WERI-Rb-1 (cell line): ENCODE data around the gene ZER1.

Experiments
- DNase-seq: peaks from one replicate; pipeline ENCODE4 v3.0.0-alpha.2; 2020
- H3K27ac ChIP-seq: fragments of 250-450 bp; sonication (Bioruptor Pico); 2 replicates; pipeline ENCODE4 v1.5.1; 2020; ENCODE audit warnings: mild to moderate bottlenecking, moderate library complexity
- H3K27me3 ChIP-seq: fragments of 250-450 bp; sonication (Bioruptor Pico); 2 replicates; pipeline ENCODE4 v1.5.1; 2021; ENCODE audit warnings: mild to moderate bottlenecking, low read depth, moderate library complexity; ENCODE audit not compliant: insufficient read depth, severe bottlenecking
- H3K36me3 ChIP-seq: fragments of 250-450 bp; sonication (Bioruptor Pico); 2 replicates; pipeline ENCODE4 v1.5.1; 2020; ENCODE audit warnings: mild to moderate bottlenecking, moderate library complexity
- H3K4me3 ChIP-seq: 2 replicates; pipeline ENCODE4 v1.5.1; 2011; ENCODE audit warnings: low read depth, mild to moderate bottlenecking, control low read depth, low read length
- H3K9me3 ChIP-seq: fragments of 250-450 bp; sonication (Bioruptor Pico); 2 replicates; pipeline ENCODE4 v1.5.1; 2021; ENCODE audit warnings: mild to moderate bottlenecking, moderate library complexity; ENCODE audit not compliant: severe bottlenecking
- TF ChIP-seq, protein P1 (sequence below): IDR thresholded peaks from 2 replicates; pipeline ENCODE4 v1.5.1; 2011; ENCODE audit warnings: low read depth, mild to moderate bottlenecking, control low read depth, inconsistent platforms, low read length

The ZER1 gene

DNA sequence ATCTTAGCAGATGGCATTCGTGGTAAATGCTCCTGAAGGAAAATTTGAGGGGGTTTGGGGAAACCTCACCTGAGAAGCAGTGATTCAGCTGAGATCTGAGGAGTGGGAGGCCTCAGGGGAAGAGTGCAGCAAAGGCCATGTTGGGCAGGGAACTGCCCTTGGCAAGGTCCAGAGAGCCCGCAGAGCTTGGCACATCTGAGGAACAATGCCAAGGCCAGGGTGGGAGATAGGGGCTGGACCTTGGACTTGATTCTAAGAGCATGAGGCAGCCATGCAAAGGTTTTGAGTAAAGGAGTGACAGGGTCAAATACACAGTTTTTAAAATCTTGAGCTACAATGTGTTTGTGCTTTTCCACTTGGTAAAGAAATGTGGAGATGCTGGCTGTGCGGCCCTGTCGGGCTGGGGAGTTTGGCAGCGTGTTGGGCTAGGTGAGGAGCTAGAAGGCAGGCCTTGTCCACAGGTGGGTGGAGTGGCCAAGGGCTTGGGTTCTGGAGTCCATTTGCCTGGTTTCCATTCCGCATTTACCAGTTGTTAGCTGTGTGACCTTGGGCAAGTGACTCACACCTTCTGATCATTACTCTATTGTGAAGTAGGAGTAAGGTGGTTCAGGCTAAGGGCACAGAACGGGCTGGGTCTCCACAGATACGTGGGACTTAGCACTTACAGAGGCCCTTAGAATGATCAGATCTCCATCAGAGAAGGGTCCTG lies 21.4 kb upstream of the ZER1 start:
- Histone ChIP-seq H3K27me3 (no peaks in the 10 kb centered on the region), H3K9me3 (no peaks in the 10 kb centered on the region), H3K36me3 (peaks cover 82% of the 10 kb centered on the region), H3K27ac (no peak overlapping the region), H3K4me3 (no peak overlapping the region)
- TF ChIP-seq, protein P1, sequence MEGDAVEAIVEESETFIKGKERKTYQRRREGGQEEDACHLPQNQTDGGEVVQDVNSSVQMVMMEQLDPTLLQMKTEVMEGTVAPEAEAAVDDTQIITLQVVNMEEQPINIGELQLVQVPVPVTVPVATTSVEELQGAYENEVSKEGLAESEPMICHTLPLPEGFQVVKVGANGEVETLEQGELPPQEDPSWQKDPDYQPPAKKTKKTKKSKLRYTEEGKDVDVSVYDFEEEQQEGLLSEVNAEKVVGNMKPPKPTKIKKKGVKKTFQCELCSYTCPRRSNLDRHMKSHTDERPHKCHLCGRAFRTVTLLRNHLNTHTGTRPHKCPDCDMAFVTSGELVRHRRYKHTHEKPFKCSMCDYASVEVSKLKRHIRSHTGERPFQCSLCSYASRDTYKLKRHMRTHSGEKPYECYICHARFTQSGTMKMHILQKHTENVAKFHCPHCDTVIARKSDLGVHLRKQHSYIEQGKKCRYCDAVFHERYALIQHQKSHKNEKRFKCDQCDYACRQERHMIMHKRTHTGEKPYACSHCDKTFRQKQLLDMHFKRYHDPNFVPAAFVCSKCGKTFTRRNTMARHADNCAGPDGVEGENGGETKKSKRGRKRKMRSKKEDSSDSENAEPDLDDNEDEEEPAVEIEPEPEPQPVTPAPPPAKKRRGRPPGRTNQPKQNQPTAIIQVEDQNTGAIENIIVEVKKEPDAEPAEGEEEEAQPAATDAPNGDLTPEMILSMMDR: no peak
- no peak for DNase-seq

- DNase-seq: no peak
- Histone ChIP-seq H3K27me3 (no peaks in the 10 kb centered on the region), H3K27ac (no peak overlapping the region), H3K9me3 (no peaks in the 10 kb centered on the region), H3K4me3 (no peak overlapping the region), H3K36me3 (peaks cover 72% of the 10 kb centered on the region)
- TF ChIP-seq, protein P1: no peak
These were observed 20.4 kb upstream of the ZER1 start for GRCh38 chr9:128792134-128792533.

DNA sequence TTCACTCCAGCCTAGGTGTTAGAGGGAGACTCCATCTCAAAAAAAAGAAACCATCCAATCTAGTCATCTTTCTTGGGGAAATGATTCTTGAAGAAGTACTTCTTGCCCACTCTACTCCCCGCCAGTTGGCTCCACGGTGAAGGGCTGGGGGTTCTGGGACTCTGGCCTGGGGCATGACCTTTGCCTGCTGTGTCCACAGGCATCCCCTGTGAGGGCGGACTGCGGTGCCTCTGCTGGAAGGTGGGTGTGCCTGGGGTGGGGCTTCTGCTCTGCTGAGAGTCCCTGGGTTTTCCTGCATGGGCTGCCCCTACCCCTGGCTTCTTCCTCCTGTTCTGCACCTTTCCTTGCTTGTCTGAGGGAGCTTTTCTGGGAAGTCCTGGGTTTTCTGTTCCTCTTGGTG lies 18.8 kb upstream of the ZER1 start:
- TF ChIP-seq, protein P1: no peak
- Histone ChIP-seq H3K27ac (no peak overlapping the region), H3K36me3 (peaks cover 57% of the 10 kb centered on the region), H3K27me3 (no peaks in the 10 kb centered on the region), H3K9me3 (no peaks in the 10 kb centered on the region), H3K4me3 (no peak overlapping the region)
- no peak for DNase-seq

DNA sequence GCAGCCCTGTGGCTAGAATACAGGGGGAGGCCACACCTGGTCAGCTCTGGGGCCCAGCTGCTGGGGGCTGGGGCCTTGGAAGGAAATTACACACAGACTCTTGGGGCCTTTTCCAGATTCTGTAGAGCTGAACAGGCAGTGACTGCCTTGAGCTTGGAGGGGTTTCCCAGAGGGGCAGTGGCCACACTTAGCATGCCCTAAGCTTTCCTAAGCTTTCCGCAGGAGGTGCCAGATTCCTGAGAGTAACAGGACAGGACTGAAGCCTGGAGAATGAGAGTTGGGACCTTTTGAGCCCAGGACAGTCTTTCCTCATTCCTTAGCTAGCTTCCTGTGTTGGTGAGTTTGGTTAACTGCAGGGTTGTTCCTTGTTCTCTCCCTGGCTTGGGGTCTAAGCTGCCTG lies 16.7 kb upstream of the ZER1 start:
- no peak overlapping the region for H3K27ac ChIP-seq
- H3K4me3 ChIP-seq: no peak overlapping the region
- H3K27me3 ChIP-seq: no peaks in the 10 kb centered on the region
- peaks cover 4% of the 10 kb centered on the region for H3K9me3 ChIP-seq
- DNase-seq: no peak
- peaks cover 42% of the 10 kb centered on the region for H3K36me3 ChIP-seq
- TF ChIP-seq, protein P1: no peak

GRCh38 chr9:128787659-128788058 lies 15.9 kb upstream of the ZER1 start:
- Histone ChIP-seq H3K9me3 (peaks cover 4% of the 10 kb centered on the region), H3K4me3 (peak overlapping the region; percentile 98), H3K27me3 (no peaks in the 10 kb centered on the region), H3K27ac (no peak overlapping the region; the same call in 1 of the 2 replicates), H3K36me3 (peaks cover 34% of the 10 kb centered on the region)
- DNase-seq: no peak
- TF ChIP-seq, protein P1: no peak
